HG02970 (cell line): Measurements from ENCODE around the gene NEK6.

ENCODE experiments used
- ATAC-seq: cut with Tn5 transposase; IDR thresholded peaks from one replicate; pipeline ENCODE4 v1.9.1; 2021; ENCODE audit warnings: mild to moderate bottlenecking, moderate library complexity, moderate number of reproducible peaks; ENCODE audit not compliant: unreplicated experiment, low FRiP score

Gene NEK6

GRCh38 chr9:124260769-124261603 lies 3.2 kb downstream of the NEK6 start:
- no peak for ATAC-seq

DNA sequence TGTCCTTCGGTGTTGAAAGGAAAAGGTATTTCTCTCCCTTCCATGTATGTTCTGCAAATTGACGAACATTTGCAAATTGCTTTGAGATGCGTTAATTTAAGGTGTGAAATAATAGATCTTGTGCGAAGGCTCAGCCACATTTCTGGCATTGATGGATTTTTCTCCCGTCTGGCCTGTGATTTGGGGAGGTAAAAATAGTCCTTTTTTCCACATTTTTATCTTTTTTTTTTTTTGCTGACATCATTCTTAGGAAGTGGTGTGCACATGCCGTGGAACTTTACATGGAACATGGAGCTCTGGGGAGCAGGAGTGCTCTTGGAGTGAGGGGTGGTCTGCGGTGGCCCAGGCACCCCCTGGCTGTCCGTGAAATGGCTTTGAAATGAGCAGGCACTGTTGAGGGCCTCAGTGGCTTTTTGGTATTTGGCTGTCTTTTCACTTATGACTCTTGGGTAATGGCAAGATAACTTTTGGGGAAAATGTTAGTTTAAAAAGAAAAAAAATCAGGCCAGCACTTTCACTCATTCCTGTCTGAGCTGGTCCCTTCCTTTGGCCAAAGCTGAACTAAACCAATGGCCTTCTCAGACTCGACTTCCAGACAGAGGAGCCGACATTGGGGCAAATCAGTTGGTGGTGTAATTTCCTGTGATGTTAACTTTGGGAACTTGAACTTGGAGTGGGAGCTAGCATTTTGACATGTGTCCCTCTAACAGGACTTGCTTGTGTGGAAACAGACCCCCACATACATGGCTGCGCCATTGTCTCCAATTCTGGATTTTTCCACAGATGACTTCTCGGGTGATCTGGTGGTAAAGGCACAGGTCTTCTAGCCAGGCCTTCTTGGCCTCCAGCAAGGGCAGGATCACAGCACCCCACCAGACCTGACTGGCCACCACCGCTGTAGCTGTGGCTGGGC lies 4.2 kb downstream of the NEK6 start:
- ATAC-seq, result no peak

GRCh38 chr9:124262649-124262972 lies 4.9 kb downstream of the NEK6 start:
- ATAC-seq, result no peak

- ATAC-seq, result no peak
These were observed 5.5 kb downstream of the NEK6 start for GRCh38 chr9:124263213-124263612.

DNA sequence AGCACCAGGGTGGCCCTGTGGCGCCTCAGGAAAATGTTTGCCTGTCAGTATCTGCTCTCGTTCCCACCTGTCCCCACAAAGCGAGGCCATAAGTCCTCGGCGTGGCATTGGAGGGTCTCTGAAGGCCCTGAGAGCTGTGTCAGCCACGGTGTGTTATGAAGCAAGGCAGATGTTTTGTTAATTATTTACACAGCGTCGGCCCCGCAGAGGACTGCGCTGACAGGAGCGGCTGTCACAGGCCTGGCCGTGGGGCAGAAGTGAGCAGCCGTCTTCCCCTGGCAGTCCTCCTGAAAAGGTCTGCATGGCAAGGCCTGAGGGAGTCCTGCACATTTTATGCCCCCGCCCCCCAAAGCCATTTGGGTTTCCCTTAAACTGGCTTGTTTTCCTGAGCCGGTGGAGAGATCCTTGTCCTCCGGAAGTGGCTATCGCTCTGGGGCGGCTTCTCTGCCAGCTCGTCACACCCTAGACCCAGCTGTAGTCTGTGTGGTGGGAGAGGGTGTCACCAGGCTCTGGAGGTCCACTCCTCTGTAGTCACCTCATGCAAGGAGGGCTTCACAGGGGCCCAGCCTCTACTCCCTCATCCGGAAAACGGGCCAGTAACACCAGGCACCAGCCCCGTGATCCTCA lies 6.2 kb downstream of the NEK6 start:
- ATAC-seq, result no peak

- ATAC-seq, result no peak
These were observed 7.1 kb downstream of the NEK6 start for GRCh38 chr9:124264823-124265233.

GRCh38 chr9:124265551-124265950 lies 7.8 kb downstream of the NEK6 start:
- ATAC-seq, result no peak

DNA sequence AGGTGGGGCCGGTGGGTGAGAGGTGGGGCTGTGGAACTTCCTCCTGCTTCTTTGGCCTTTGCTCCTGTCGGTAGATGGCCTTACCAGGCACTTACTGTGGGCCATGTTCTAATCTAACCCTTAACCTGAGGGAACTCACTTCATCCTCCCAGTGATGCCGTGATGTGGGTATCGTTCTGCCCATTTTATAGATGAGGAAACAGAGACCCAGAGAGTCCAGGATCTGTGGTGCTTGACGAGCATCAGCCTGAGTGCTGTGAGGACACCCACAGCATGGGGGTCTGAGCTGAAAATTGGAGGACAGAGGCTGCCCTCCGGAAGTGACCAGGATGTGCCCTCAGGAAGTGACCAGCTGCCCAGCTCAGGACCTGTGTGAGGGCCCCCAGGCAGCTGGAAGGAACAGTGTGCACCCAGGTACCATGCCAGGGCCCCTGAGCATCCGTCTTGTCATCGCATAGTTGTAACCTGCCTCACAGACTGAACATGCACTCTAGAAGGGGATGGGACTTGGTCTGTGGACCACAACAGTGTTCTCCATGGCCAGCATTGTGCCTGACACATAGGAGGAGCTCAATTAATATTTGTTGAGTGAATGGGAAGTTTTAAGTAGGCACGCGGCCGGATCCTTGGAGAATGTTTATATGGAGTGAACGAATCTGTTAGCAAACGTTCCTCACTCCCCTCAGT lies 8.5 kb downstream of the NEK6 start:
- no peak for ATAC-seq

GRCh38 chr9:124266826-124267201 lies 9.1 kb downstream of the NEK6 start:
- no peak for ATAC-seq

DNA sequence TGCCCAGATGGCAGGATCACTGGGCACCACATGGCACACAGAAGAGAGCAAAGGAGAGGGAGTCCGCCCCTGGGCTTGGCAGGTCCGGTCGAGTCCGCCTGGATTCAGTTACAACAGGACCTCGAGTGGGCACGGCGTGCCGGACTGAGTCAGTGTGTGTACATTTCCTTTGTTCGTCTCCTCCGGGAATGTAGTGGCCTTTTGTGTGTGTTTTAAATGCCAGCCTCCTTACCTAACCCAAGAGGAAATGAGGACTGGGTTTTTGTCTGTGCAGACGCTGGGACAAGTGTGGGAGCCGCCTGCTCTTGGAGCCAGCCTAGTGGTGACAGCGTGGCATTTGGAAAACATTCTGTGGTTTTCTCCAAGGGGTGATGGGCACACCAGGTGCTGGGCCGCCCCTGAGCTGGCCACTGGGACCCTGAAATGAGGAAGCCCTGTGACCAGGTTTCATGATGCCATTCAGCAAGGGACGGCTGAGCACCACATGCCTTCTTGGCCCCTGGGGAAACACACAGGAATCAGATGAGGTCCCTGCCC lies 9.6 kb downstream of the NEK6 start:
- no peak for ATAC-seq

- no peak for ATAC-seq
These were observed 10.5 kb downstream of the NEK6 start for GRCh38 chr9:124268248-124268647.

DNA sequence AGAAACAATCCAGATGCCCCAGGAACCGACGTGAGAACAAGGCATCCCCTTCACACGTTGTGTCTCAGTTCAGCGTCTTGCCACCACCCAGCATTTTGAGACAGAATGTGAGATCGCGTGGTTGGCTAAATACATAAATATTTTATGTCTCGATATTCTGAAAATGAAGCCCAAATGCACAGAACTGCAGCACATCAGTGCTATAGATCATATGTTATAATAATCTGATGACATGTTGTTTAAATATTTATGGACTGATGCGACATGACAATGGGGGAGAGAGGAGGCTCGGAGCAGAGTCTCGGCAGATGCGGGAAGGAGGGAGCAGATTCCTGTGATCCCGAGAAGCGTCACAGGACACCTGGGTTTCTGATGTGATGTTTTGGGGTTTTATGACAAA lies 10.9 kb downstream of the NEK6 start:
- ATAC-seq, result no peak

- ATAC-seq, result no peak
These were observed 11.8 kb downstream of the NEK6 start for GRCh38 chr9:124269556-124269955.

GRCh38 chr9:124270504-124271335 lies 13.0 kb downstream of the NEK6 start:
- ATAC-seq, result no peak

DNA sequence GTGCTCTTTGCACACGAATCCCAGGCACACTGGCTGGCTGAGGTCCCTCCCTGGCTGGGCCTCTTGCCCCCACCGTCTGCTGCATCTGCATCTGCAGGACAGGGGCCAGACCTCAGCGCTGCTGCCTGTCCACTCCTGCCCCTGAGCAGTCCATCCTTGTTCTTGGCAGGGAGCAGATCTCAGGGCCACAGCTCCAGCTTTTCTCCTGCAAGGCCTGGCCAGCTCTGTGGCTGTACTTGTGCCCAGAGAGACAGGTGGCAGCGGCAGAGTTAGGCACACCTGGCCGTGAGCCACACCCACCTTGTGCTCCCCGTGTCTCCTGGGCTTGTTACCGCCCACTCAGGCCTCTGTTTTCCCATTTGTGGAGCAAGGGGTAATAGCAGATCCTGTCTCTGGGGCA lies 13.9 kb downstream of the NEK6 start:
- no peak for ATAC-seq

DNA sequence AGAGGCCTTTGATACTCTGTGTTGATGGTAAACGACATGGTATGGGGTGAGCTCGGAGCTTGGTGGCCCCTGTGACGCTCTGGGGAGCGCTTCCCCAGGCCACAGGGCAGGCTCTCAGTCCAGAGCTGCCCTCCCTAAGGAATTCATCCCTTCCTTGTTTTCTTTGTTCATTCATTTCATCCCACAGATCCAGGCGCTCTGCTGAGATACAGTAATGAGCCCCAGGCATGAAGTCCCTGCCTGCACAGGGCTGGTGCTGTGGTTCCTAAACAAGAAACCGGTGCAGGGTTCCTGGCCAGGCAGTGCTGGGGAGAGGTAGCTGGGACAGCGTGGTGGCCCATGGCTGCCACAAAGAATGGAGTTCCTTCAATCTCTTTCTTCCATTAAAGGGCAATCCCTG lies 14.4 kb downstream of the NEK6 start:
- no peak for ATAC-seq

GRCh38 chr9:124272979-124273378 lies 15.2 kb downstream of the NEK6 start:
- no peak for ATAC-seq

DNA sequence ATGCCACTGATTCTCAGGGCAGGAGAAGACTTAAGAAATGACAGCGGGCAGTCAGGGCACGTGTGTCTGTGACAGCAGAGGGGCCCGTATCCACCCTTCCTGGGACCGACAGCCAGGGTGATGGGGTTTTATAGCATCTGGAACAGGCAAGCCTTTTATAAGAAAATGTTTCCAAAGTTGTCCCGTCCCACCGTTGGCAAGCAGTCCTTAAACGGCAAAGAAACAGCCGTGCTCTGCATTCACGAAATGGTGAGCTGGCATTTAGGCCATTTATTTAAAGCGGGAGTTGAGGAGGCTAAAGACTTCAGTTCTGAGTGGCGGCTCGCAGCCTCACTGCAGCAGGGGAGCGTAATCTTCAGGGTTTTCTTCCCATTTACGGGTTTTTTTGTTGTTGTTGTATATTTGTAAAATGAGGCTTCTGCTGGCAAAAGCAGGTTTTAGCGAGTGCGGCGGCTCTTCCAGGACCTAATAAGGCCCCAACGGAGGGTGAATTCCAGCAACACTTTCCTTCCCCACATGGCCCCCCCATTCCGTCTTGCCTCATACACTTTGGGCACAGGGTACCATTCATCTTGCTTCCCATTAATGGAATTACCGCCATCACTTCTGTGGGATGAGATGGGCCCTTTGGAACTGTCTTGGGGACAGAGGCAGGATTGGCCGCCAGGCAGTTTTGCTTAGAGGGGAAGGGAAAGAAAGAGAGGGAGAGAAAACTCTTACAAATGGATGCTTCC lies 15.8 kb downstream of the NEK6 start:
- ATAC-seq, result no peak

- no peak for ATAC-seq
These were observed 16.5 kb downstream of the NEK6 start for GRCh38 chr9:124274226-124274625.
